Epithelial cell of prostate (primary cell): ENCODE measurements around the gene SERPINA1.
A peak's percentile ranks its signal among the peaks of the same experiment; 100 is the strongest.
"Not testable (repeated sequence)": the region's sequence is repeated elsewhere in the genome, so short reads cannot be mapped to it uniquely, and the experiment has no call there.

Experiments
- DNase-seq: peaks from one replicate; pipeline ENCODE4 v3.0.0-alpha.2; 2011; ENCODE audit warnings: low read depth, low spot score
- H3K27ac ChIP-seq: fragments of 450-650 bp; 2 replicates; pipeline ENCODE4 v1.5.1; 2017; ENCODE audit warnings: mild to moderate bottlenecking

SERPINA1 gene

DNA sequence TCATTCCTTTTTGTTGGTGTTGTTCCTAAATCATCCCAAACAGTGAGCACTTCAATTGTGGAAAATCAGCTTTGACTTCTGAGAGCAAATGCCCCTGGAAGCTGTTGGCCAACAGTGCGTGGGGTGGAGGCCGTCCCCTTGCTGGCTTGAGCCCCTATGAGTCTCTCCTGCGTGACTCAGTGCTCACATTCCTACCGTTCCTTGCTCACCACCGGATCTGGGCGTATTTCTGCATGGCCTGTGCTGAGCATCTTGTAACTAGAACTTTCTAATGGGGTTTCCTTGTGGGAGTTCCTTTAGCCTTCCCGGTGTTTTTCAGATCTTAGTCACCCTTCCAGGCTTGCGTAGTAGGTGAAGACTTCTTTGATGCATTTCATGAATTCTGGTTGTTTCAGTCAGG lies 14.7 kb downstream of the SERPINA1 start:
- peak overlapping the region; percentile 59 for H3K27ac ChIP-seq
- peak; percentile 73 for DNase-seq

DNA sequence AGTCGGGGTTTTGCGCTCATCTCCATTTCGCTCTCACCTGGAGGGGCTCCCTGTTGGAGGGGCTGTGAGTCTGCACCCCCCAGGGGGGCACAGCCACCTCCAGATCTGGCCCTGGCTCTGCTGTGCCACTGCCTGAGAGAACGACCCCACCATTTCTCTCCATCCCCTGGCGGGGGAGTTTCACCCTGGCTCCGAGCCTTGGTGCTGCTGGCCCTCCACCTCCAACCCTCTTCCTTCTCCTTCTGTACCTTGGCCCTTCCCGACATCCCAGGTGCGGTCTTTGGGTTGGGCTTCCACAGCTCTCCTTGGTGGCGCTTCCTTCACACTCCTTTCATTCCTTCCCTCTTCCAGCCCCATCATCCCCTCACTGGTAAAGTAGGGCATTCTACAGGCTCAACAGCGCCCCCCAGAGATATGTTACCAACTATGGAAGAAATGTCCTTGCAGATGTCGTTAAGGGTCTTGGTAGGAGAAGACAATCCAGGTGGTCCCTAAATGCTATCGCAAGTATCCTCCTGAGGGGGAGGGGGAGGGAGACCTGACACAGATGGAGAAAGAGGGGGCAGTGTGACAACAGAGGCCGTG lies 16.3 kb downstream of the SERPINA1 start:
- no peak for DNase-seq
- H3K27ac ChIP-seq: no peak overlapping the region

DNA sequence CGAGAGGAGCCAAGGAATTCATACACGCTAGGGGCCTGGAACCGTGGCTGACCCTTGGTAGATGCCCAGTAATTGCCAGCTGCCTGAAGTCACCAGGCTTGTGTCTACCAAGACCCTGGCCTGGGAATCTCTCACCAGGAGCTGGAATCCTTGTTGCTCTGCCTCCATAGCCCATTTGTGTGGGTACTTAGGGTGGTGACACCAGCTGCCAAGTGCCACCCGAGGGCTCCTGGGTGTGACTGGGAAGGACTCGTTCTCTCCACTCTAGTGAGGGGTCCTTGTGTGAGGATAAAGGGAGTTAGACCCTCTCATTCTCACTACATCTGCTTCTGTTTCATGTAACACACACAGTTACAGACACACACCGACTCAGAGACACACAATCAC lies 17.9 kb downstream of the SERPINA1 start:
- H3K27ac ChIP-seq: no peak overlapping the region
- no peak for DNase-seq

DNA sequence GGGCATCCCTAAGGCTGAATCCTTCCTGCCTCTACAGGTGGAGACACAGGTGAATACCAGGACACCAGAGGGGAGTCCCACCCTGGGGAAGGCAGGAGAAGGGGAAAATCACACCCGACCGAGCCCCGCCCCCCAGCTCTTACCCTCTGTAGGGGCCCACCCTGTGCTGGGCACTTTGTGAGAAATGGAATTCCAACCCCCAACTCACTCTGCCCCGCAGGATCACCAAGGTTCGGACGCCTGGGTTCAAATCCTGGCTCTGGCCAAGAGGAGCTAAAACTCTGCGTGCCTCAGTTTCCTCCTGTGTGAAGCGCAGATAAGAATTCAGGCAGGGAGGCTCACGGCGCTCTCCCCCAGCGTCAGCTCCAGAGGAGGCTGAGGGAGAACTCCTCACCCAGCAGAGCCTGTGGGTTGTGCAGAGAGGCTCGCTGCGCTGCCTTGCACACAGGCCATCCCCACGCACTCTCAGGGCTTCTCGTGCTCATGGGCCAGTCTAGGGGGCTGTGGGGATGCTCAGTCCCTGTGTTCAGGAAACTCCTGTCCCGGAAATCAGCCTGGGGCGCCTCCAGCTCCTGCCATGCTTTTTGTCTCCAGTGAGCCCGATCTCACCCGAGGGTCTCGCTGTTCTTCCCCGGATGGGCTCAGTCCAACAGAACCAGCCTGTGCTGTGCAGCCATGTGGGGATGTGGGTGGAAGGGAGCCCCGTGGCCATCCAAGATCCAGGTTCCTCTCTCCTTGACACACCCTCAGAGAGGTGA lies 18.5 kb downstream of the SERPINA1 start:
- H3K27ac ChIP-seq, DNase-seq: not testable (repeated sequence)

DNA sequence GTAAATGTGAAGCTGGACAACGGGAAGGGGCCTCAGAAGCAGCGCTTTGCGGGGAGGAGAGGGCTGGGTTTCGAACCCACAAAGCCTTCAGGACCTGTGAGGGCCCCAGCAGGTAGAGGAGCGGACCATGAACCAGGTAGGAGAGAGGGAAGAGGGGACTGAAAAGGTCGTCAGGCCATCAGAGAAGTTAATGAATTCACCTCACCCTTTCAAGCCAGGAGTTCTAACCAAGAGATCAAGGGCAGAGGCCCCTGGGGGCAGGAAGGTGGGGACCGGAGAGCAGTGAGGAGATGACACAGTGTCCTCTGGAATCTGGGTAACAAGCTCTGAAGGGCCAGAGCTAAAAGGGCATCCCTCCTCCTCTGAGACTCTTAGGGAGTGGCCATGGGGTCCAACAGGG lies 19.4 kb downstream of the SERPINA1 start:
- no peak overlapping the region for H3K27ac ChIP-seq
- DNase-seq: no peak

DNA sequence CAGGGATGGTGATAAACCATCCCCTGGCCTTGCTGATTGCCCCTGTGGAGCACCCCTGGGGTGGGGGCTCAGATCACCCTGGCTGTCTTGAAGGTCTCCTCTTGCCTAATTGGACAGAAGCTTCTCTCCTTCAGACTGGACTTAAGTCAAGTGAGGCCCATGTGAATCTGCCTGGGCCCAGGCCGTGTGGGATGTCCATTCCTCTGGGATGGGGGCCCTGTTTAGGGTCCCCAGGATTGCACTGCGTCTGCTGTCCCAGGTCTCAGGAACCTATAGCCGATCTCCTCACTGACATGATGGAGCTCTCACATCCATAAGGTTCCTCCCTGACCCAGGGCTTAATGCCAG lies 20.2 kb downstream of the SERPINA1 start:
- H3K27ac ChIP-seq: no peak overlapping the region
- no peak for DNase-seq

DNA sequence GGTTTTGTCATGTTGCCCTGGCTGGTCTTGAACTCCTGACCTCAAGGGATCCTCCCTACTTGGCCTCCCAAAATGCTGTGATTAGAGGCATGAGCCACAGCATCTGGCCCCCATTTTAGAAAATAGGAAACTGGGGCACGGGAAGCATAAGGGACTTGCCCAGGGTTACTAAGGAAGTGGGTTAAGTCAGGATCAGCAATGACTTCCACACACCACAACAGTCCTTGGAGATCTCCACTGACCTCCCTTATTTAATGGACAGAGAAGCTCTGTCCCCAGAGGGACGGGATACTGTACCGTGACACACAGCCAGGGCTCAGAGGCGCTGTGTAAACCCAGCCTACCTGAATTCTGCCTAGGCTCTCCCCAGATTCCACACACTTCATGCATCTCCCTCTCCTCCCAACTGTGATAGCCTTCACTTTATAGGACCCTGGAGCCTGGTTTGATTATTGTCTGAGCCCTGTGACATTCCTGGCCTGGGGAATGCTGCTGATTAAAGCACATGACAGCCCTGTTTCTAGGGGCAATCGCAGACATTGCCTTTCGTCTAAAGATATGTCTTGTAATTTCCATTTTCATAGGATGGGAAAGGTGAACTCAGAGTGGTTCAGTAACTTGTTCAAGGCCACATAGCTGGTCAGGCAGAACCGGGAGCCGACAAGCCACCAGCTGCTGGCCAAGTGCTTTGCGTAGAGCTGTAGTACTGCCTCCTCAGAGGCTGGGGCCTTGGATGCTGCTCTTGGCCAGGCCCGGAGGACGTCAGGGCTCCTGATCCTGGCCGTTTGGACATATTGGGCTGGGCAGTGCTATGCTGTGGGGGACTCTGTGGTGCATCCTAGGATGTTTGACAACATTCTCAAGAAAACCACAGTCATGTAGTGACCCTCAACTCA lies 20.8 kb downstream of the SERPINA1 start:
- H3K27ac ChIP-seq: no peak overlapping the region
- DNase-seq: no peak

DNA sequence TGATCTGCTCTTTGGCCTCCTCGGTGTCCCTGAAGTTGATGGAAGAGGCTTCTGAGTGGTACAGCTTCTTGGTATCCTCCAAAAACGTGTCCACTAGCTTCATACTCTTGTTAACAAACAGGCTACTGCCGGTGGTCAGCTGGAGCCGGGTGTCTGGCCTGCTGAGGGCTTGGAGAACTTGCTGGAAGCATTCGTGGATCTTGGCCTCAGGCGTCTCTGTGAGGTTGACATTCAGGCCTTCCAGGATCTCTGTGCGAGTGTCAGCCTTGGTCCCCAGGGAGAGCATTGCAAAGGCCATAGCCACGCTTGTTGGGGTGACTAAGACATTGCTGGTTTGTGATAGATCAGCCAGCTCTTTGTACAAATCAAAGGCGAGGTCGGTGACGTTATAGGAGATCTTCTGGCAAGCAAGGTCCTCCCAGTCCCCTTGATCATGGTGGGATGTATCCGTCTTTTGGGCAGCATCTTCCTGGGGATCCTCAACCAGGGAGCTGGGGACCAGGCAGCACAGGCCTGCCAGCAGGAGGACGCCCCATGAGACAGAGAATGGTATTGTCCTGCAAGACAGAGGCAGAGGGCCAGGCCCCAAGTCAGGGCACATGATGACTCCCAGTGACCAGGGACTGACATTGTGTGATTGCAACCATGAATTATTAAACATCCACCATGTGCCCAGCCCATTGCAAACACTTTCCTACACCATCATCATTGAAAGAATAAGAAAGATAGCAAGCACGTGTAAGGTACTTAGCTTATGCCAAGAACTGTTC lies 22.1 kb downstream of the SERPINA1 start, which contains the start of gene SERPINA2:
TSS of gene SERPINA2 (minus strand) at position 553 of the 770 bp plus-strand sequence.
- no peak for DNase-seq
- H3K27ac ChIP-seq: no peak within 1 kb of the TSS

DNA sequence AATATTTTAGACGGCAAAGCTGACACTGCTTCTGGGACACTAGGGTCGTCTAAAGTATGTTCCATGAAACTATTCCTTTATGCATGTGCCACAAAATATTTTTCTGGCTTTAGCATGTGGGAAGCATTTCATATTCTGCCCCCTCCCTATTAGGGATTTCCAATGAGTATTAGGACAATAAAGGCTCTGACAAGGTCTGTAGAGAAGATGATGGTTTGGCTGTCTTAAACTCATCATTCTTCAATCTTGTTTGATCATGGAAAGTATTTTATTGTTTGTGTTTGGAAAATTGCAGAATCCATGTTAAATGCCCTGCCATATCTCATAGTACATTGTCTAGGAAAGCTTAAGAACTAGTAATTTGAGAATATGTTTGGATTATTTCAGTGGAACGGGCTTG lies 22.8 kb downstream of the SERPINA1 start:
- H3K27ac ChIP-seq: no peak overlapping the region

DNA sequence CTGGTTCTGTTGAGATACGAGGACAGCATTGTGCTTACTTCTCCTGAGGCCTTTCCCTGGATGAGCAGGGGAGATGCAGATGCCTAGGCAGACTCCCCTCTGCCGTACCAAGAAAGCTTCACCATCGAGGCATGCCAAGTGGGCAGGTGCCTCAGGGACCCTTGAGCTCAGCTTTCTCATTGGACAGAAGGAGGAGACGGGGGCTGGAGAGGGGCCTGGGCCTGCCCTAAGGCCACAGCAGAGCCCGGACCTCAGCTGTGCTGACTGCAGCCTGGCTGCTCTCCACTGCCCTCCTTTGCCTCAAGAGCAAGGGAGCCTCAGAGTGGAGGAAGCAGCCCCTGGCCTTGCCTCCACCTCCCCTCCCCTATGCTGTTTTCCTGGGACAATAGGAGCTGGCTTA lies 23.4 kb downstream of the SERPINA1 start:
- no peak for DNase-seq
- H3K27ac ChIP-seq: no peak overlapping the region

More for the DNA sequence above, 22.8 kb downstream of the SERPINA1 start:
- no peak for DNase-seq

DNA sequence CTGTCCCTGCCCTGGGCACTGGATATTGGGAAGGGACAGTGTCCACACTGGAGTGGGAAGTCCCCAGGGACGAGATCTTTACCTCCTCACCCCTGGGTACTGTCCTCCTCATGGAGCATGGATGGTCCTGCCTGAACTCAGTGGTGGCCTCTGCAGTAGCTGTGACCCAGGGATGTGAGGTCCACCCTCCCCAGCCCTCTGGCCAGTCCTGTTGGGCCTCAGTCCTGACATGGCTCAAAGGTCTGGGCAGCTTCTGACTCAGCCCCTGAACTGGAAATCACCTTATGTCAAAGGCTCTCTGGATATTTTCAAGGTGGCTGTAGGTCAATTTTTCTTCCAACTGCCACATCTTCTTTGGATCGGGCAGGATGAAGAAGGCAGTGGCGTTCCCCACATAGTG lies 24.4 kb downstream of the SERPINA1 start:
- H3K27ac ChIP-seq: no peak overlapping the region
- DNase-seq: no peak

DNA sequence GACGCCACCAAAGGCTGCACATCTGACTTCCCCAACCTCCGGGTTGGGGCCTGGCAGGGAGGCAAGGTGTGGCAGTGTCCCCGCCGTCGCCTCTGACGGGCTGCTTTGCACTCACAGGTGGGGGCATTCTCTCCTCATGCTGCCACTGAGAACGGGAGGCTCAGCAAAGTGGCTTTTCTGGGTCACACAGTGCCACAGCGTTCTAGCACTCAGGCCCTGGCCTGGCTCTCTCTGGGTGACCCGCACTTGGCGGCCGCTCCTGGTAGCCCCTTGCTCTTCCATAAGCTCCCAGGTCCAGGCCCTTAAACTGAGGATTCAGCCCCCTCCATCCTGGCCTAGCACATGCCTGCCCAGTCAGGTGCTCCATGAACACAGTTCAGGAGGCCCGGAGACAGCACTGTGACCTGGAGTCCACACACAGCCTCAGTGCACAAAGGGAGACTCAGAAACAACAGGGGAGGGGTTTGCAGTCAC lies 25.2 kb downstream of the SERPINA1 start:
- DNase-seq: no peak
- no peak overlapping the region for H3K27ac ChIP-seq

DNA sequence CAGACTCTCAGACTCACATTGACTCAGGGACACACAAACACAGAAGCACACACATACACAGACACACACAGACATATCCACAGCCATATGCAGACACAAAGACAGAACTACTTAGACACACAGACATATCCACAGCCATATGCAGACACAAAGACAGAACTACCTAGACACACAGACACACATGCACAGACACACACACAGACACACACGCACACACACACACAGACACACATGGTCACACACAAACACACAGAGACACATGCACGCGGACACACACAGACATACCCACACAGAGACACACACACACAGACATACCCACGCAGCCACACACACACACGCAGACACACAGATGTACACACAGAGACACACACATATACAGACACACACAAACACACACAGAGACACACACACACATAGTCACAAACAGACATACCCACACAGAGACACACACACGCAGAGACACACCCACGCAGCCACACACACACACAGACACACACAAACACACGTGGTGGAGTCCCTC lies 25.7 kb downstream of the SERPINA1 start:
- no peak for DNase-seq
- H3K27ac ChIP-seq: no peak overlapping the region

DNA sequence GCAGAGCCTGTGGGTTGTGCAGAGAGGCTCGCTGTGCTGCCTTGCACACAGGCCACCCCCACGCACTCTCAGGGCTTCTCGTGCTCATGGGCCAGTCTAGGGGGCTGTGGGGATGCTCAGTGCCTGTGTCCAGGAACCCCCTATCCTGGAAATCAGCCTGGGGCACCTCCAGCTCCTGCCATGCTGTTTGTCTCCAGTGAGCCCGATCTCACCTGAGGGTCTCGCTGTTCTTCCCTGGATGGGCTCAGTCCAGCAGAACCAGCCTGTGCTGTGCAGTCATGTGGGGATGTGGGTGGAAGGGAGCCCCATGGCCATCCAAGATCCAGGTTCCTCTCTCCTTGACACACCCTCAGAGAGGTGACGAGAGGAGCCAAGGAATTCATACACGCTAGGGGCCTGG lies 26.7 kb downstream of the SERPINA1 start:
- H3K27ac ChIP-seq: no peak overlapping the region

DNA sequence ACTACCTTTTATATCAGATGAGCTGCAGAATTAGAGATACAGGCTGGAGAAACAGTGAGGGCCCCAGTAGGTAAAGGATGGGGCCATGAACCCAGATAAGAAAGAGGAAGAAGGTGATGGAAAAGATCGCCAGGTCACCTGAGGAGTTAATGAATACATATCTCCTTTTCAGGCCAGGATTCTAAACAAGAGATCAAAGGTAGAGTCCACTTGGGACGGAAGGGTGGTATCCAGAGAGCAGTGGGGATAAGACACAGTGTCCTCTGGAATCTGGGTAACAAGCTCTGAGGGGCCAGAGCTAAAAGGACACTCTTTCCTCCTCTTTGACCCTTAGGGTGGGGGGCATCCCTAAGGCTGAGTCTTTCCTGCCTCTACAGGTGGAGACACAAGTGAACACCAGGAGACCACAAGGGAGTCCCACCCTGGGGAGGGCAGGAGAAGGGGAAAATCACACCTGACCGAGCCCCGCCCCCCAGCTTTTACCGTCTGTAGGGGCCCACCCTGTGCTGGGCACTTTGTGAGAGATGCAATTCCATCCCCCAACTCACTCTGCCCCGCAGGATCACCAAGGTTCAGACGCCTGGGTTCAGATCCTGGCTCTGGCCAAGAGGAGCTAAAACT lies 27.3 kb downstream of the SERPINA1 start:
- no peak for DNase-seq
- H3K27ac ChIP-seq: no peak overlapping the region

More for the DNA sequence above, 26.7 kb downstream of the SERPINA1 start:
- no peak for DNase-seq

DNA sequence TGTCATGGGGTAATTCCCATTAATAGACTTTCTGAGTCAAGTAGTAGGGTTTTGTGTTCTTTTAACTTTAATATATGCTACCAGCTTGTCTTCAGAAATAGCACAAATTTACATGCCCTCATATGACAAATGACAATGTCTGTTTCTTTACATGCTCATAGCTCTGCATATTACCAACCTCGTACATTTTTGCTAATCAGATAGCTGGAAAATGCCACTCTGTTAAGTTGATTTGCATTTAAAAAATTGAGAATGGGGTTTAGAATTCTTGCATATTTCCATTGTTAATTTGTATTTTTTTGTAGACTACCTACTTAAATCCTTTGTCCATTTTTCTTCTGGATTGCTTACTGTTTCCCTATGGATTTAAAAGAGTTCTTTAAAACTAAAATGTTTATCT lies 31.2 kb downstream of the SERPINA1 start:
- DNase-seq: no peak

DNA sequence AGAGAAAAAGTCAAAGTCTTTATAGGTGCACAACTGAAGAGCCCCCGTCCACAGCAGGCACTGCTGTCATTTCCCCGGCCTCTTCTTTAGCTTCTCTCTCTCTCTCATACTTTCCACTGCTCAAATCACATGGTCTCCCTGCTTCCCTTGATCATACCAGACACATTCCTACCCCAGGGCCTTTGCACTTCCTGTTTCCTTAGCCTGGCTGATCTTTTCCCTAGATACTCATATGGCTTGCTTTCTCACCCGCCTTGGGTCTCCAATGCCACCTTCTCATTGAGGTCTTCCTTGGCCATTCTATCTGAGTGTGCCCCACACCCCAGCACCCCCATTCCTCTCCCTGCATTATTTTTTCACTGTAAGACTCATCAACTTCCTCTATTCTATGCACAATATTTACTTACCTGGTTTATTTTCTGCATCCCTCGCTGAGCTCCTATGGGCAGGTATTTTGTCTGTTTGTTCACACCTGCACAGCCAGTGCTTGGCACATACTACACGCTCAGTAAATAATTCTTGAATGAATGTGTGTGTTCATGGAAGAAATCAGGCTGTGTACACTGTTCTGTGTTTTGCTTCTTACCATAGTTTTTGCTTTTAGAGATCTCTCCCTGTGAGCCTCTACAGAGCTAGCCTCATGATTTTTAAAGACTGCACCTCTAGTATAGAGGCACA lies 31.9 kb downstream of the SERPINA1 start:
- no peak overlapping the region for H3K27ac ChIP-seq
- DNase-seq: no peak

More for the DNA sequence above, 31.2 kb downstream of the SERPINA1 start:
- no peak overlapping the region for H3K27ac ChIP-seq

DNA sequence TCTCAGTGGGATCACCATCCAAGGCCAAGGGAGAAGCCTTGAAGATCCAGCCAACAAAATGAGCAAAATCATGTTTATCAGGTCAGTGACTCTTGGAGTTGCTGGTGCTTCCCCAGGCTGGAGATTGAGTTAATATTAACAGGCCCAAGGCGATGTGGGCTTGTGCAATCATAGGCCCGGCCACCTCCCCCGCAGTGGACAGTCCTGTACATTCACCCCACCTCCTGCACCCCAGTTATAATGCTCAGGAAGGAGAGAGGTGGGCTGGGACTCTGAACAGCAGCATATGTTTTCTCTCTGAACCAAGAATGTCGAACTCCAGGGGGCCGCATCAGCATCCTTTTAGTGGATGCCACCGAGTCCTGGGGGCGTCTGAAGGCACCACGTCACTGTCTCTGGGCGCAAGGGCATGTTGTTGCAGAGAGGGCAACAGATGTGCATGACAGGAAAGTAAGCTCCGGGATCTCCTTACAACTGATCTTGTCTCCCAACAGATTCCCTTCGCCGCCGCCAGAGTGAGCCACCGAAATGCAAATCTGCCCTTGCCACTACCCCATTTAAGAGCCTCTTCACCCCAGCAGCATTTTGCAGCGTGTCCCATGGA lies 33.1 kb downstream of the SERPINA1 start:
- DNase-seq: no peak
- no peak overlapping the region for H3K27ac ChIP-seq
